Measurements from ENCODE around the gene PIP4K2A. TPM values are rescaled to one million over a fixed set of nuclear protein-coding genes. Genes with fewer than 3 reads are reported as not detected.
"Not testable (repeated sequence)": the region's sequence is repeated elsewhere in the genome, so short reads cannot be mapped to it uniquely, and the experiment has no call there.

PIP4K2A gene
- total RNA-seq, 2 donors from 2014 or later: 21.1 to 24.5 TPM

- no peak for ATAC-seq
- DNase-seq: no peak
- intact Hi-C loops (cut with DNase I): loop anchor here in 1 of 2 donors (10.0 kb wide), 1 partner anchor 284 kb away; no protein-coding TSS in a partner anchor
Observed at GRCh38 chr10:22701132-22701826, 13.1 kb downstream of the PIP4K2A start.

DNA sequence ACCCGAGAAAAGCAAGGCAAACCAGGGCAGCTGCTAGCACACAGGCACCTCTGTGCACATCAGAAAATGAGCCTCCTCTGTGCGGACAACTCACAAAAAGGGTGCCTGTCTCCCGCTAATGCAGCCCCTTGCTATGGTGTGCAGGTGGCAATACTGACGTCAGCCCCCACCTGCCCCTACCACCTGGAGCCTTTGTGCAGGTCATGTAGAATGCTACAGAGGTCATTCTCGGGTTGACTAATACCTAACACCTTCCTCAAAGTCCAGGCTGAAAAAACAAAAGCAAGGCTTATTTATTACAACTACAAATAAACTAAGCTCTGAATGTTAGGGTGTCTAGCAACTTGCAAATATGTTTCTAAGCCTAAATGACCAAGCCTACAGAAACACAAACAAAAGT is 13.9 kb downstream of the PIP4K2A start:
- ATAC-seq (no peak), DNase-seq (no peak)

GRCh38 chr10:22699976-22700375 is 14.4 kb downstream of the PIP4K2A start:
- DNase-seq (no peak), ATAC-seq (no peak)
- intact Hi-C loops (cut with DNase I): loop anchor here in 1 of 2 donors (10.0 kb wide), 1 partner anchor 285 kb away; no protein-coding TSS in a partner anchor

More for the DNA sequence above, 13.9 kb downstream of the PIP4K2A start:
- intact Hi-C loops (cut with DNase I): loop anchor here in 1 of 2 donors (10.0 kb wide), 1 partner anchor 284 kb away; no protein-coding TSS in a partner anchor

GRCh38 chr10:22698941-22699440 is 15.4 kb downstream of the PIP4K2A start:
- intact Hi-C loops (cut with DNase I): no loop called here
- DNase-seq (no peak), ATAC-seq (no peak)

DNA sequence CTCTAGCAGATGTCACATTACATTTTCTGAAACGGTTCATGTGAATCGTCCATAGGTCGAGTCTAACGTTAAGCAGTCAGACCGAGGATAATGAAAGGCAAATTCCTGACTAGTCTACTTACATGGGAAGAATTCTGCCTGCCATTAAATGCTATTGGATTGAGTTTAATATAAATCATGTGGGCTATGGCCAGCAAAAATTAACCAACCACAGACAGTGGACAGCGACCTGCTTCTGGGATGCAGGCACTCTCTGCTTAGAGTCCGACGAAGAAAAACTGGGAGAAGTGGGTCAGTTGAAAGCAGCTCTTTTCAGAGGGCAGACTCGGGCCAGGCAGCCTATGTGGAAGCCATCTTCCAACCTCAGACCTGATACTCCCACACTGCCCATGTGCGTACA is 16.6 kb downstream of the PIP4K2A start:
- intact Hi-C loops (cut with DNase I): no loop called here
- ATAC-seq: no peak
- DNase-seq: no peak

DNA sequence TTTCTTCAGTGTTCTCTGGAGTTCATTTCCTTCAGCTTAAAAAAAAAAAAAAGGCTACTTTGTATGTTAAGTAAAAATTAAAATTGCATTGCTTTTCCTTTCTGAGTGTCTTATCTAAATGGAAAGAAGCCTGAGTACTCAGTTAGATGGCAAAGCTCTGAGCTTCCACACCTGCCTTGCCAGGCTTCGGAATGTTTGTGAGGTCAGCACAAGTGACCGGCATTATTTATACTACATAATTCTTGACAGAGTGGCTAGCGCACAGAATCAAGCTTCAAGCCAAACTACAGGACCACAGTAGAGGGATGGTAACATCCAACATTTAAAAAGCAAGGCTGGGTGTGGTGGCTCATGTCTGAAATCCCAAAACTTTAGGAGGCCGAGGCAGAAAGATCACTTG is 17.3 kb downstream of the PIP4K2A start:
- intact Hi-C loops (cut with DNase I): no loop called here
- peak in 1 of 2 donors; percentile 45 for ATAC-seq
- no peak for DNase-seq

DNA sequence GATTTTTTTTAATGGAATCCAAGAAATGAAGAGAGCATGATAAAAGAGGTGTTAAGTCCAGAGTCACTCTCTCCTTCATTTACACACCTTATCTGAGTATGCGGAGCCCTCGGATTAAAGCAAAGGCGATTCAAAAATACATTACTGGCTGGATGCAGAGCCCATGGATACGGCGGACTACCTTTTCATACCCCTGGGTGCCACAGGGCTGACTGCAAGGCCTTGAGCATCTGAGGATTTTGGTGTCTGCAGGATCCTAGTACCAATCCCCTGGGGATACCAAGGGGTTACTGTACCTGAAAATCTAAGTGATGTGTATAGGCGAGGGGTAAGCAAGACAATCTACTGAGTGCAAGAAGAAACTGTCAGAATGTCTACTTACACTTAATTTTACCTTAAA is 20.5 kb downstream of the PIP4K2A start:
- intact Hi-C loops (cut with DNase I): no loop called here
- DNase-seq (no peak), ATAC-seq (no peak)

- peak in 1 of 2 donors; percentile 85 for ATAC-seq
- intact Hi-C loops (cut with DNase I): no loop called here
- no peak for DNase-seq
Observed at GRCh38 chr10:22693371-22693784, 21.0 kb downstream of the PIP4K2A start.

DNA sequence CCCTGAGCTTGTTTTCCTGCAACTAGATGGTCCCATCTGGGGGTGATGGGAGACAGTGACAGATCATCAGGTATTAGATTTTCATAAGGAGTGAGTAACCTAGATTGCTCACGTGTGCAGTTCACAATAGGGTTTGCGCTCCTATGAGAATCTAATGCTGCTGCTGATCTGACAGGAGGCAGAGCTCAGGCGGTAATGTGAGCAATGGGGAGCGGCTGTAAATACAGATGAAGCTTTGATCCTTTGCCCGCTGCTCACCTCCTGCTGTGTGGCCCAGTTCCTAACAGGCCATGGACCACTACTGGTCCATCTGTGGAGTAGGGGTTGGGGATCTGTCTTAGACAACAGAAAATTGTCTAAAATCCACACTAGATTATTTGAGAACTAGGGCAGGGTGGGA is 22.3 kb downstream of the PIP4K2A start:
- intact Hi-C loops (cut with DNase I); ATAC-seq; DNase-seq: not testable (repeated sequence)

DNA sequence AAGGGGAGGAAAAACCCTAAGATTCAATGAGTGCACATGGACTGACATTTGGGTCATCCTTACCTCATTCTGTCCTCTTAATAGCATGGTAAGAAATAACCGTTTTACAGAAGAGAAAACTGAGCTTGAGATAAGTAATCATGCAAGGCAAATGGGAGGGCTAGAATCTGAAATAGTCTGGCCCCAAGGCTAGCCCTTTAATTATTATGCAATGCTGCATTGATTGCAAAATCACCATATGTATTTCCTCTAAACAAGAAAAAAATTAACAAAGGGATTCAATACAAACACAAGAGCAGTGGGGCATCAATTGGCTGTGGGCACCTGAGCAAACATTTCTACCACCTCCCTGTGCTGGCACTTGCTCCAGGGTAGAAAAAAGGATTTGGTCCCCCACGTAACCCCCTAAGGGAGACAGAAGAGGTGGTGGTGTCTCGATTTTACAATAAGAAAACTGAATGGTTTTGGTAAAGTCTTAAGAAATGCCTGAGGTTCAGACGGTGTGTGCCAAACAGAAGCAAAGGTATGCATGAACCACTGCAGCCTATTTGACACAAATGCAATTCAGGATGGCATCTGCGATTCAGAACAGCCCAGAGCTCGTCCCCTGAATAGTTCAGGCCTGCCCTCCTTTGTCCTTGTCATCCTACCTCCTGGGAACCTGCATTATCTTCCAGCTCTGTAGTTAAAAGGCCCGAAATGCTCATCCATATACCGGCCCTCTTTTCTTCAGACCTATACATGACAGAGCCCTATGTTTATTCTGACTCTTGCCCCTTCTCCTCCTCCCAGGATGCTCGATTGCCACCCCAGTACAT is 23.6 kb downstream of the PIP4K2A start:
- no peak for ATAC-seq
- intact Hi-C loops (cut with DNase I): no loop called here
- DNase-seq: no peak

GRCh38 chr10:22690158-22690557 is 24.2 kb downstream of the PIP4K2A start:
- ATAC-seq (no peak), DNase-seq (no peak)
- intact Hi-C loops (cut with DNase I): no loop called here

DNA sequence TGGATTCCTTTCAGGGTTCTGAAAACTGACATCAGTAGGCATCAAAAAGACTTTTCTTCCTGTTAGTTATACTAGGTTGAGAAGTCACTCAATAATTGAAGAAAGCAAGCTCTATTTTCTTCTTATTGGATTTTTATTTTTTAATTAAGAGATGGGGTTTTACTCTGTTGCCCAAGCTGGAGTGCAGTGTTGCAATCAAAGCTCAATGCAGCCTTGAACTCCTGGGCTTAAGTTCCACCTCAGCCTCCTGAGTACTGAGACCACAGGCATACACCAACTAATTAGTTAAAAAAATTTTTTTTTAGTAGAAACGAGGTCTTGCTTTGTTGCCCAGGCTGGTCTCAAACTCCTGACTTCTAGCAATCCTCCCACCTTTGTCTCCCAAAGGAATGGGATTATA is 28.0 kb downstream of the PIP4K2A start:
- ATAC-seq: no peak
- intact Hi-C loops (cut with DNase I): no loop called here
- no peak for DNase-seq

- no peak for DNase-seq
- intact Hi-C loops (cut with DNase I): no loop called here
- peak; percentile 33 to 65 for ATAC-seq
Observed at GRCh38 chr10:22685926-22686325, 28.5 kb downstream of the PIP4K2A start.

DNA sequence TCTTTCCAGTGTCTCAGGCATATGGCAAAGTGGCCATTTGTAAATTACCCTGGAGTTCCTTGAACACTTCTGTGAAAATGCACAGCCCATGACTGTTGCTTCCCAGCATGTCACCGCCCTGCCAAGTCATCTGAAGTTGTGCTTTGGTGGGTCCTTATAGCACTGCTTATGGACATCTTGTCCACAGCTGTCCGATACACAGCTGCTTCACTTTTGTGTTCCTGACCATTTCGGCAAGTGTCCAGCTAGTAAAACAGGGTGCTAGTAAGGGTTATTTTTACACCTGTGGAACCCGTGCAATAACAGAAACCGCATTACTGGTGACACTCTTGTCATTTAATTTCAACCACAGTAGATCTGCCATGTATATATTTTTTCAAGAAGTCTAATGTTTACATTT is 29.7 kb downstream of the PIP4K2A start:
- ATAC-seq (no peak), DNase-seq (no peak)
- intact Hi-C loops (cut with DNase I): no loop called here

DNA sequence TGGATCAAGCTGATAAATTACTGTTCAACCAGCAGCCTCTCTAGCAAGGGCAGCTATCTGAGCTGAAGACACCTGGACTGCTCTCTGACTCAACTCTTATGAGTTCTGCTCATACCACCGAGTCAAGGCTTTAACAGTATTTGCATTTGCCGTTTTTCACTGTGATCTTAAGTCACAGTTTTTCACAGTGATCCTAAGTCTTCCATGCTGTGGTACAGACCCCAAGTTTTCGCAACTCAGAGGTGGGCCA is 31.3 kb downstream of the PIP4K2A start:
- DNase-seq: no peak
- ATAC-seq: peak in 1 of 2 donors; percentile 6
- intact Hi-C loops (cut with DNase I): no loop called here

GRCh38 chr10:22682237-22683139 is 31.9 kb downstream of the PIP4K2A start:
- DNase-seq (no peak), ATAC-seq (peak; percentile 25 to 43)
- intact Hi-C loops (cut with DNase I): no loop called here

DNA sequence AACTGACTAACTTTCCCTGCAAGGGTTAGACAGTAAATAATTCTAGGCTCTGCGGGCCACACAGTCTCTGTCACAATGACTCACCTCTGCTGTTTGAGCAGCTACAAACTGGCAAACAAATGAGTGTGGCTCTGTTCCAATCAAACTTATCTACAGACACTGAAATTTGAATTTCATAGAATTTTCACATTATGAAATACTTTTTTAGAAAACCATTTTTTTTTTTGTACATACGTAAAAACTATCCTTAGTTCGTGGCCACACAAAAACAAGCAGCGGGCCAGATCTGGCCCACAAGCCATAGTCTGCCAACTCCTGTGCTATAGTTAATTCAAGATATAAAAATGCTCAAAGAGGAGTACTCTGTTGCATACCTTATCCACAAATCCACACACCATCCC is 32.6 kb downstream of the PIP4K2A start:
- peak; percentile 3 to 79 for ATAC-seq
- intact Hi-C loops (cut with DNase I): no loop called here
- no peak for DNase-seq

- DNase-seq (no peak), ATAC-seq (no peak)
- intact Hi-C loops (cut with DNase I): no loop called here
Observed at GRCh38 chr10:22681301-22681700, 33.1 kb downstream of the PIP4K2A start.

GRCh38 chr10:22679608-22680007 is 34.8 kb downstream of the PIP4K2A start:
- intact Hi-C loops (cut with DNase I): no loop called here
- no peak for ATAC-seq
- no peak for DNase-seq
